Putamen (tissue), 1 donor: ENCODE data around the gene SRSF3.
"Not testable (repeated sequence)": the region's sequence is repeated elsewhere in the genome, so short reads cannot be mapped to it uniquely, and the experiment has no call there.

Experiments used
- DNase-seq: peaks from one replicate; pipeline ENCODE4 v3.0.0-alpha.2; 2016; ENCODE audit warnings: low spot score

Gene SRSF3

DNA sequence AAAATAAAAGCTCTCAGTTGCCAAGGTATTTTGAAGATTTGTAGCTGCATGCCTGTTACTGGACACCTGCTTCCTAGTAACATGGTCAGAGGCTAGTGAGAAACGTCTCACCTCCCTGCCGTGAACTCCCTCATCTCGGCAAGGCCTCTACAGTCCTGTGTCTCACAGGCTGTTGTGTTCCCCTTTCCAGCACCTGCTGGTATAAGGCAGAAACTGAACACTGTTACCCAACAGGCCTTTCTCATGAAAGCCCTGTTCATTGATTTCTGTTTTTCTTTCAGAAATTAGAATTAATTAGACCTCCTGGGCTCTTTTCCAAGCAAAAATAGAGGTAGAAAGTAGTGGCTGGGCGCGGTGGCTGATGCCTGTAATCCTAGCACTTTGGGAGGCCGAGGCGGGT is 17.6 kb upstream of the SRSF3 start:
- no peak for DNase-seq

DNA sequence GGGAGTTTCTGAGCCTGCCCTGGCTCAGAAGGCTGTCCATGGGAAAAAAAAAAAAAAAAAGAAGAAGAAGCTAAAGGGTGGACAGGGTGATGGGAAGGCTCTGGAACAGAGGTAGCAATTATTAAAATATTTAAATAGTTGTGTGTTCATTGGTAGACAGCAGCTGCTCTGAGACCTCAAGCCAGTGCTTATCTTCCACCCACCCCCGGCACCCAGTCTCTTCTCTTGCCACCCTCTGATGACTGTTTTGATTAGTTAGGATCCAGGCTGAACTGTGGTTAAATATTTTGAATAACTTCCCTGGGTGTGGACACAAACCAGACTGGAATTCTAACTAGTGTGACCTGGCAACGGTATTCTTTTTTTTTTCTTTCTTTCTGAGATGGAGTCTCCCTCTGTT is 16.9 kb upstream of the SRSF3 start:
- DNase-seq, result no peak

DNA sequence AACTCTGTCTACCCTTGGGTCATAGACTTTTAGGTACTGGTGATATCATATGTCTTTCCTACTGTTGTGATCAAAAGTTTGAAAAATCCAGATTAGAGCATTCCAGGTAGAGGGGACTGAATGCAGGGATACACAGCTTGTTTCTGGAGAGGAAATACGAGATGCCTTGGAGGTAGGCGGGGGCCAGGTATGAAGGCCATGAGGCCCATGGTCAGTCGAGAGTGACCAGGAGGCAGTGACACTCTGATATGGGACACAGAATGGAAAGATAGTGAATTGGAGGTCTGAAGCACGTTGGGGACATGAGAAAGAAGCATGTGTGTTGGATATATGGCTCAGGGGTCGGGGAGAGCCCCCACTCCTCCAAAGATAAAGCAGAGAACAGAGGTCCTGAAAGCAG is 16.1 kb upstream of the SRSF3 start:
- no peak for DNase-seq

DNA sequence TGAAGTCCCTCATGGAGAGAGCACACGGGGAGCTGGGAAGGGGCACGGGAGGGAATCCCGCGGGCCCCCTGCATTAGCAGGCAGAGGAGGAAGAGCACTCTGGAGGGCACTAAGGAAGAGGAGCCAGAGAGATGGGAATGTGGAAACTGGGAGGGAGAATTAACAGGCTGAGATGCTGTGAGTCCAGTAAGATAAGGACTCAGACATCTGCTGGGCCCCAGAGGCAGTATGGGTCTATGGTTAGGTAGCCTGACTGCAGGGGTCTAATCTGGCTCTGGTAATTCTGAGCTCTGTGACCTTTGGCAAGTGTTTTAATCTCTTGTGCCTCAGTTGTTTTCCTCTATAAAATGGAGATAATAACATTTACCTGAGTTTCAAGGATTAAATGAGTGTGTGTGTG is 15.7 kb upstream of the SRSF3 start:
- no peak for DNase-seq

GRCh38 chr6:36580184-36580526 is 14.0 kb upstream of the SRSF3 start:
- no peak for DNase-seq

DNA sequence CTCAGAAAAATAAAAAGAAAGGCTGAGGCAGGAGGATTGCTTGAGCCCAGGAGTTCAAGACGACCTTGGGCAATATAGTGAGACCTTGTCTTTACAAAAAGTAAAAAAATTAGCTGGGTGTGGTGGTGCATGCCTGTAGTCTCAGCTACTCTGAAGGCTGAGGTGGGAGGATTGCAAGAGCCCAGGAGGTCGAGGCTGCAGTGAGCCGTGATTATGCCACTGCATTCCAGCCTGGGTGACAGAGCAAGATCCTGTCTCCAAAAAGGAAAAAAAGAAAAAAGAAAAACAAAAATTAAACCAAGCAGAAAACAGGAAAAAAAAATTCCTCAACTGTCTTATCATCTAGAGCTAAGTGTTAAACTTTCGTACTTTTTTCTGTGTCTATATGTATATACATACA is 12.4 kb upstream of the SRSF3 start:
- DNase-seq, result no peak

GRCh38 chr6:36586606-36587005 is 7.6 kb upstream of the SRSF3 start:
- no peak for DNase-seq

- not testable (repeated sequence) for DNase-seq
Observed at GRCh38 chr6:36589025-36589400, 5.1 kb upstream of the SRSF3 start.

DNA sequence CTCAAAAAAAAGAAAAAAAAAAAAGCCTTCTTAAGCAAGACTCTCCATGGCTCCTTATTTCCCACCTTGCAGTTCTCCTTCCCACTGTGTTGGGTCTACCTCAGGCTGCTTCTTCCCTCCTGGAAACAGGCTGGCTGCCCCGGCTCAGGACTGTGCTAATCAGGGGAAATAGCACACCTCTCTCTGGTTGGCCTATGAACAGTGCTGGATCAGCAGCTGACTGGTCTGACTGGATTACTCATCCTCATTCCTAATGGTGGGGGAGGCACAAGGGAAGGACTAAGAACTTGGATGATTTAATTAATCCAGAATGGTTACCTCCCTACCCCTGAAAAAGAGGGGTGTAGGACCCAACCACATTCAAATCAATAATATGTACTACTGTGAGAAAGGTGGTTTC is 3.9 kb upstream of the SRSF3 start:
- DNase-seq, result no peak

- DNase-seq, result no peak
Observed at GRCh38 chr6:36592221-36592655, 1.9 kb upstream of the SRSF3 start.

GRCh38 chr6:36593569-36594028 is 563 bp upstream of the SRSF3 start:
- DNase-seq, result peak; percentile 83

DNA sequence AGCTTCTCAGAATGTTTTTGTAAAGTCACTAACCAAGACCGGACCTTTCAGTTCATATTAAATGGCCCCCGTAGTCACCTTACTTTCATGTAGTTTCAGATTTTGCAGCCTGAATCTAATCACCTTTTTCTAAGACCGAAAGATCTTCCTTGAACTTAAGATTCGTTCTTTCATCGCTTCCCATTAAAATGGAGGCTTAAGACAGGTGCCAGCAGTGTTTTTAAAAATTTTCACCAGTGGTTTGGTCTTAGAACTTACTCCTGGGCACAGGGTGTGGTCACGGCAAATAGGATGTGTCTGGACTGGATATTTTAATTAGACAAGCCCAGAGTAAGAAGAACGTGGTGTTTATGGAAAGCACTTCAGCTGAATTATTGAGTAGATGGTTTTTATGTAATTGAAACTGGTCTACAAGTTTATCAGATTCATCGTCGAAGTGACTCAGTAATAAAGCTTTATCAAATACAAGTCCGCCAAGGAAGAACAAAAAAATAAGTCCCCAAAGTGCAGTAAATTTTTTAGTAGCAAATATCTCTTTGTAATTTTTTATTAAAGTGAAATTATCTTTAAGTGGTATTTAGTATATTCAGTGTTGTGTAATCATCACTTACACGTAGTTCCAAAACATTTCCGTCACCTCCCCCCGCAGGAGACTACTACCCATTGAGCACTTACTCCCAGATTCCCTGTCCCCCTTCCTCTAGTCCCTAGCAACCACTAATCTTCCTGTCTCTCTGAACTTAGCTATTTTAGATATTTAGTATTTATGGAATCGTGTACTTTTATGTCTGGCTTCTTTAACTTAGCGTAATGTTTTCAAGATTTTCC is 868 bp downstream of the SRSF3 start:
- DNase-seq, result no peak

DNA sequence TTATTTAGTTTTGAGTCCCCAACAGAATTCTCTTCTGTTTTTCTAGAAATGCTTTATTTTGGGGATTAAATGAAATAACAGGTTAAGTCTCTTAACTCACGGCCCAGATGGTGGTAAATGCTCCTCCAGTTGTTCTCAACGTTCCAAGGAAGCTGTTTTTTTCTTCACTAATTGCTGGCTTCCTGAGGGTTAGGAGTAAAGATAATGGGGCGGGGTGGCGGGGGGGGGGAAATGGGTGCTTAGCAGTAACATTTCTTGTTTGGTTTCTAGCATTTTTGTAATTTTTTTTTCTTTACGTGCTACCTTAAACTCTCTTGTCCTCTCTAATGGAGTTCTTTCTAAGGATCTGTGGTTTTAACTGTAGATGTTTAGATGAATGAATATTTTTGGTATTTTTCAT is 2.2 kb downstream of the SRSF3 start:
- DNase-seq, result no peak

DNA sequence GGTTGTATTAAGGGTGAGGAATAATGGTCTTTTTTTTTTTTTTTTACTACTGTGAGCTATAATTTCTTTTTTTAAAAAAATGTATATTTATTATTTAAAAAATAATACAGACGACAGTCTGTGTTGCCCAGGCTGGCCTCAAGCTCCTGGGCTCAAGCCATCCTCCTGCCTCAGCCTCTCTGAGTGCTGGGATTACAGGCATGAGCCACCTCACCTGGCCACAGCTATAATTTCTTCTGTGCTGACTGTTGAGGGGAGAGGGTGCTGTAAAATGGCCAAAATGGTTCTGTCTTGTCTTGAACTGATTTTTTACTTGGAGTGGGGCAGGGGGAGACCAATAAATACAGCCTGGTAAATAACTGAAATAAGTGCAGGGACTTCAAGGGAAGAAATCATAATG is 3.6 kb downstream of the SRSF3 start:
- no peak for DNase-seq

DNA sequence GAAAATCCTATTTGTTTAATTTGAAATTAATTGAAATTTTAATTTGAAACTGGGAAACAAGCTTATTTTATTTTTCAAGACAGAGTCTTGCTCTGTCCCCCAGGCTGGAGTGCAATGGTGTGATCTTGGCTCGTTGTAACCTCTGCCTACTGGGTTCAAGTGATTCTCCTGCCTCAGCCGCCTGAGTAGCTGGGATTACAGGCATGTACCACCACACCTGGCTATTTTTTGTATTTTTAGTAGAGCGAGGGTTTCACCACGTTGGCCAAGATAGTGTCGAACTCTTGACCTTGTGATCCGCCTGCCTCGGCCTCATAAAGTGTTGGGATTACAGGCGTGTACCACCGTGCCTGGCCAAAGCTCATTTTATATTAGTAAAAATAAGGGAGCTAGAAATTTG is 4.2 kb downstream of the SRSF3 start:
- DNase-seq, result no peak

DNA sequence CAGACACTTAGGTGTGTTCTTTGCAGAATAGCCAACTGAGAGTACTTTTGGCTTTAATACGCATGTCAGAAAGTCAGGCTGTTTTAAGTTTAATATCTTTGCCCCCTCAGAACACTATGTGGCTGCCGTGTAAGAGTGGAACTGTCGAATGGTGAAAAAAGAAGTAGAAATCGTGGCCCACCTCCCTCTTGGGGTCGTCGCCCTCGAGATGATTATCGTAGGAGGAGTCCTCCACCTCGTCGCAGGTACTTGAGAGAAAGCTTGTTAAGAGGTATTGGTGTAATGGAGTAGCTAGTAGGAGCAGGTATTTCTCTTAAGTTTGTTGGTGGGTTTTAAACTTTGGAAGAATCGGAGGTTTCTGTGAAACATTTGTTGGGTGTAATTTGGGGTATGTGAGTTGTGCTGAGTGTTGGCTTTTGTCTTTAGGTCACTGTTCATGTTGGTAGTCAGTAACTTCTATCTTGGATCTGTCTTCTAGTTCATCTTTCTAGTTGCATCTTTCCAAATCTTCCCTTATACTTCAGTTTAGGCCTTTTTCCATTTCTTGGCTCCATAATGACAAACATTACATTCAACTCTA is 4.7 kb downstream of the SRSF3 start:
- DNase-seq, result no peak

DNA sequence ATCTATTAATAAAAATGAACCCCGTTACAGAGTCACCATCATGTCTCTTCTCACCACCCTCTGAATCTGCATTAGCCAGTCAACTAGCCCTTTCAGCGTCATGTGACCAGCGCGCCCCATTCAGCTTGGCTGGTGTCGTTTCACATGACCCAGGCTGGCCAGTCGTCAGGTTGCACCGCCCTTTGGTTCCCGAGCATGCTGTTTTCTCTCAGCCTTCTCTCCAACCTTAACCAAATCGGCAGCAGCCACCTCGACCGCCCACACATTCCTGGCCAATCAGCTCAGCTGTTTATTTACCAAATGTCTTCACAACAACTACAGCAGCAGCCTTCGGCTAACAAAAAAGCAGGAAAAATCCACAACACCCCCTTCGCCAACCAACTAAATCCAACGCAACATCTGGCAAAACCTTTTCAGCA is 5.6 kb downstream of the SRSF3 start:
- no peak for DNase-seq

GRCh38 chr6:36600564-36601146 is 6.5 kb downstream of the SRSF3 start:
- no peak for DNase-seq

DNA sequence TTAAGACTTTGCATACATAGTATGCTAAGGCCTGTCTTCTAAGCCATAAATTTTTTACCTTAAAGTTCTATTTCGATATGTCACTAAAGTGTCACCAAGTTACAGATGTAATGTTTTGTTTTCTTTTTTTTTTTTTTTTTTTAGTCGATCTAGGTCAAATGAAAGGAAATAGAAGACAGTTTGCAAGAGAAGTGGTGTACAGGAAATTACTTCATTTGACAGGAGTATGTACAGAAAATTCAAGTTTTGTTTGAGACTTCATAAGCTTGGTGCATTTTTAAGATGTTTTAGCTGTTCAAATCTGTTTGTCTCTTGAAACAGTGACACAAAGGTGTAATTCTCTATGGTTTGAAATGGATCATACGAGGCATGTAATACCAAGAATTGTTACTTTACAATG is 7.7 kb downstream of the SRSF3 start:
- not testable (repeated sequence) for DNase-seq

DNA sequence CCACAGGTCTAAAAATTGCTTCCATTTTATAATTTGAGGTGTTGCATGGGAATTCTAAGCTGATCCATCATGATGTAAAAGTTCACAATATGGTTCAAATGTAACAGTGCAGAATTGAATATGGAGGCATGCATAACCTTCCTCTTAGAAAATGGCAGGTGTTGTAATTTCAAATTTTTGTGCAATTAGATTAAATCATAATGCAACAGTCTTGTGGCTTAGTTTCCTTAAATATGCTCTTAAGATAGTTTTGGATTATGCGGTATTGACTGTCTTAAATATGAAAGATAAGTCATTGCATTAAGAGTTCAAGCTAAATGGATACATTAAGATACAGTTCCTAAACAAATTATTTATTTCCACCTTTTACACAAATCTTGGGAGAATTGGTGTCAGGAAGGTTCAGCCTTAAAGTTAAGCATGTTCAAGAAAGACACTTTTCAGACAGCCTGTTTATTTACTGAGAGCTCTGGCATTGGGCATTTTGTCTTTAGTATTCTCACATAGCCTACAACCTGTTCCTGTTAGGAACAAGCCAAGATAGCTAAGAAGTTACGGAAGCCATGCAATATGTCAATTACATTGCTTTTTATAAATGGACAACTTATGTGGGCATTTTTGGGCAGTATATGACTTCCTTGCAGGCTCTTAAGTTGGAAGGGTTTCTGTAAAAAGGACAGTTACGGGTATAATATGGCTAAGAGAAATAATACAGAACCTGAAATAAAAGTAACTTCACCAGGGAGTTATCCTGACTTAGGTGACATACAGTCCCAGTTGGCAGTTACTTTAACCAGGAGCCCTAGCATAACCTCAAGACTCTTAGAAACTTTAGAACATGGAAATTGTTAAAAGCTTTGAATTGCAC is 9.3 kb downstream of the SRSF3 start:
- no peak for DNase-seq

DNA sequence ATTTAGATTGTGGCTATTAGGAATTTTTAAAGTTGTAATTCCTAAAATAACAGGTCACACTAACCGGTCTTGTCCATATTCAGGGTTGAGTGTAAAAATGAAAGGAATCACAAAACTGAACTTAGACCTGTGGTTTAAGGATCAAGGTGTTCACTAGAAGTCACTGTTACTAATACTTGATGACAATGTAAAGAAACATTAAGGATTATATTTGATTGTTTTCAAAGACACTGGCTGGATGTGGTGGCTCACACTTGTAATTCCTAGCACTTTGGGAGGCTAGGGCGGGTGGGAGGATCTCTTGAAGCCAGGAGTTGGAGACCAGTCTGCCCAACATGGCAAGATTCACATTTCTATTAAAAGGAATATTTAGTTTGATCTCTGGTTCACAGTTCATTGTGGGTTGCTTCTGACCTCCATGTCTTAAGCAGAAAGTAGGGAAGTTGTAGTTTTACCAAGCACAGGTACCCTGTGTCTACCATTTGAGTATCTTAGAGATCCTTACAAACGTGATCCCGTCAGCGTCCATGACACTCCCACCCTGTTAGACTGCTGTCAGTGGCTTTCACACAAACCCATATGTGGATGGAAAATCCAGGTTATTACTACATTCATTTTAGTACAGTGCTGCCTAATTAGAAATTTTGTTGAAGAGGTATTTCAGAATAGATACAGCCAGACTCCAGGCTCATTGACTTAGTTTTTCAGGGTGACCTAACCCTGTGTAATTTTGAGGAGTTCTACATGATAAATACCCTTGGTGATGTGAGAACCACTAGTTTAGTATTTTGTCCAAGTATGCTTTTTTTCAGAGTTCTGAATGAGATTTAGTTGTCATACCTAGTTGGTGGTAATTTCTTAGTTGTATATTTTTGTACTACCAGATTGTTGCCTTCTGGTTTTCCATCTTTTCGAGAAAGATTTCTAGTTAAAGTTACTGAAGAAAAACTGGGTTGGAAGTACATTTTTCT is 10.2 kb downstream of the SRSF3 start:
- DNase-seq, result no peak
